Common myeloid progenitor, CD34-positive (primary cell): ENCODE measurements around the gene DDN.

Experiments used
- CTCF ChIA-PET: fragments of 350-600 bp; sonication (Branson Sonifier 250); formaldehyde crosslinking; loops from one replicate; lab custom pipeline; 2021; ENCODE audit warnings: antibody characterized with exemption; lab: Charles Lee
- POLR2A ChIA-PET: fragments of 350-600 bp; sonication (Branson Sonifier 250); formaldehyde crosslinking; loops from one replicate; lab custom pipeline; 2021; ENCODE audit warnings: antibody characterized with exemption; lab: Charles Lee
- DNase-seq, 3 donors: peaks; one replicate each; pipeline versions ENCODE4 v3.0.0 to v3.0.0-alpha.2; 2013
- H3K27ac ChIP-seq, 2 experiments: 1 replicate in 1 of 2; 2 replicates in 1 of 2; pipeline ENCODE4 v1.7.0; 2013; ENCODE audit warnings: inconsistent platforms in 2 of 2, low read length in 2 of 2, mild to moderate bottlenecking in 2 of 2, low read depth in 1 of 2, moderate library complexity in 1 of 2; ENCODE audit not compliant: severe bottlenecking in 2 of 2, insufficient read depth in 1 of 2, poor library complexity in 1 of 2
- H3K27me3 ChIP-seq, 5 experiments: replicated peaks in 2 of 5; 1 replicate in 3 of 5; 2 replicates in 2 of 5; pipeline versions ENCODE4 v1.6.1 to v1.7.0; 2013; ENCODE audit warnings: low read length in 4 of 5, mild to moderate bottlenecking in 2 of 5, moderate library complexity in 2 of 5, inconsistent platforms in 1 of 5; ENCODE audit not compliant: insufficient read depth in 5 of 5, control insufficient read depth in 4 of 5
- H3K36me3 ChIP-seq, 4 experiments: 1 replicate in 2 of 4; 2 replicates in 2 of 4; pipeline versions ENCODE4 v1.6.1 to v1.7.0; 2013; ENCODE audit warnings: low read length in 3 of 4, control low read depth in 1 of 4, mild to moderate bottlenecking in 1 of 4; ENCODE audit not compliant: control insufficient read depth in 4 of 4, insufficient read depth in 4 of 4
- H3K4me1 ChIP-seq, 4 experiments: 1 replicate in 3 of 4; 2 replicates in 1 of 4; pipeline versions ENCODE4 v1.6.1 to v1.7.1; 2013; ENCODE audit warnings: low read length in 3 of 4, mild to moderate bottlenecking in 3 of 4, control low read depth in 1 of 4, inconsistent platforms in 1 of 4, moderate library complexity in 1 of 4; ENCODE audit not compliant: control insufficient read depth in 4 of 4, insufficient read depth in 4 of 4; ENCODE audit errors: control extremely low read depth in 1 of 4
- H3K4me3 ChIP-seq, 7 experiments: 1 replicate in 4 of 7; 2 replicates in 3 of 7; pipeline versions ENCODE4 v1.5.1 to v1.7.0; 2013; ENCODE audit warnings: mild to moderate bottlenecking in 7 of 7, low read length in 6 of 7, moderate library complexity in 6 of 7, inconsistent platforms in 2 of 7, low read depth in 2 of 7, control low read depth in 1 of 7; ENCODE audit not compliant: insufficient read depth in 4 of 7, control insufficient read depth in 1 of 7; ENCODE audit errors: extremely low read depth in 1 of 7
- H3K9me3 ChIP-seq, 5 experiments: 1 replicate in 4 of 5; 2 replicates in 1 of 5; pipeline versions ENCODE4 v1.6.1 to v1.7.1; 2013; ENCODE audit warnings: low read length in 4 of 5, mild to moderate bottlenecking in 2 of 5, inconsistent platforms in 1 of 5, low read depth in 1 of 5, moderate library complexity in 1 of 5; ENCODE audit not compliant: control insufficient read depth in 4 of 5, insufficient read depth in 2 of 5; ENCODE audit errors: control extremely low read depth in 1 of 5
- WGBS: methylation state at CpG from one replicate; pipeline ENCODE4 v1.1.5; 2013; ENCODE audit not compliant: insufficient coverage; 5-methylcytosine and 5-hydroxymethylcytosine counted together

DDN gene

DNA sequence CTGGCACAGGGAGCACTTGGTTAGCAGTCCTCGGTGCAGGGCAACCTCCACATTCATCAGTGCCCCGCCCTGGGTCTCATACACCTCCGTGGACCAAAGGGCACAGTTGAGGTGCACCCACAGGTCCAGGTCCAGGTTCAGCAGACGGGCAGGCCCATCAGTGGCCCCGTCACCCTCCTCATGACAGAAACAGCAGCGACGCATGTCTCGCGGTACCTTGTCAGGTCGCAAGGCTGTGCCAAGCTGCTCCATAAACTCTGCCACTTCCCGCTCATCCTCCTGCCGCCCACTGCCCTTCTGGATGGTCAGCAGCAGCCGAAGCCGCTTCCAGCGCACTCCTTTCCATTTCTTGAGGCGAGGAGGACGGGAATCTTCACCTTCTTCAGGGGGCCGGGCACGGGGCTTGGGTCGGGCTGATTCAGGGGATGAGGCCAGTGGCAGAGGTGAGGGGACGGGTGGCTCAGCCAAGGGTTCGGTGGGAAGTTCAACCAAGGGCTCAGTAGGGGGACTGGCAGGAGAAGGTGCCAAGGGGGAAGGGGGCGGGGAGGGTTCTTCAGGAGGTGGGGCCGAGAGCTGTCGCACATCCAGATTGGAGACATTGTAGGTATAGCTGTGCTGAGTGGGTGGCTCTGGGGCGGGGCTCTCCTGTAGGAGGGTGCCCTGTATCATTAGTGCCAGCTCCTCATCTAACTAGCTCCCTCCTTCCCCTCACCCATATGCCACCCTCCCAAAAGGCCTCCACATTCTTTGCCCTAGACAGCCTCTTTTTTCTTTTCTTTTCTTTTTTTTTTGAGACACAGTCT is 27.7 kb upstream of the DDN start:
- Histone ChIP-seq H3K27ac (no peak overlapping the region), H3K36me3 (peaks cover 24 to 99% (median 83%) of the 10 kb centered on the region in 4 experiments), H3K4me3 (no peak overlapping the region), H3K9me3 (no peaks in the 10 kb centered on the region), H3K4me1 (no peaks in the 10 kb centered on the region), H3K27me3 (no peaks in the 10 kb centered on the region)
- no peak for DNase-seq
- 98% methylated on average over 23 of the region's 26 CpGs for WGBS
- CTCF ChIA-PET = interaction anchor here (1.2 to 8.6 kb wide), 5 partner anchors 9 to 43 kb away, joined by 4 to 148 read pairs (median 9); partner anchors contain the start of gene DDN
- POLR2A ChIA-PET = interaction anchor here (3.4 kb wide), 1 partner anchor 7 kb away, joined by 14 read pairs; the partner anchor contains the start of gene PRKAG1

DNA sequence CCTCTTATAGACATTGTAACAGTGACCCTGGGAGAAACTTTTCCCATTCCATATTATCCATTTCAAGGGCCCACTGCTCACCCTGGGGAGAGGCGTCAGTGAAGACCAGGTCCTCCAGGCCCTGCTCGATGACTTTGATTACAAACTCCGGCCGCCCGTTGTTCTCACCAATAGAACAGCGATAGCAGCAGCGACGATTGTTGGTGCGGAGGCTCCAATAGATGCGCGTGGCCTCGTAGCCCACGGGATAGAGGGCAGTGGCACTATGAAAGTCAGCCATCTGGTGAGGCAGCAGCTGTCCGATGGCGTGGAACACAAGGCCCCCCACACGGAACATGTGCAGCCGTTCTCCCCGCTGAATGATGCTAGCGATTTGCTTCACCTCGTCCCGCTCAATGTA is 26.9 kb upstream of the DDN start:
- Histone ChIP-seq H3K27ac (no peak overlapping the region), H3K4me3 (no peak overlapping the region), H3K27me3 (no peaks in the 10 kb centered on the region), H3K4me1 (peaks cover 0 to under 1% (median 0%) of the 10 kb centered on the region in 4 experiments), H3K9me3 (no peaks in the 10 kb centered on the region), H3K36me3 (peaks cover 25 to 99% (median 82%) of the 10 kb centered on the region in 4 experiments)
- 99% methylated on average over 21 of the region's 21 CpGs for WGBS
- ChIA-PET CTCF (interaction anchor here (2.3 to 8.6 kb wide), 4 partner anchors 12 to 38 kb away, joined by 9 to 148 read pairs (median 49); partner anchors contain the start of gene DDN), POLR2A (no interaction called here)
- DNase-seq = no peak

DNA sequence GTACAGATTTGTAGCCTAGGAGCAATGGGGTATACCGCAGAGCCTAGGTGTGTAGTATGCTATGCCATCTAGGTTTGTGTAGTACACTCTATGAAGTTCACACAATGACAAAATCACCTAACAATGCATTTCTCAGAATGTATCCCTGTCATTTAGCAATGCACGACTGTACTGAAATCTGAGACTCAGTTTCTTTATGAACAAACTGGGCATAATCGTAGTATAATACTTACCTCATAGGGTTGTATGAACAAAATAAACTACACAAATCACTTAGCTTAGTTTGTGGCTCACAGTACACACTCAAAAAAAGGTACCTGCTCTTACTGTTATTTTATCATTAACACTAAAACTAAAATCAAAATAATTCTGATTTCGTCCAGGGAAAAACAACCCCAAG is 26.3 kb upstream of the DDN start:
- ChIA-PET POLR2A (no interaction called here), CTCF (interaction anchor here (0.6 to 8.6 kb wide), 4 partner anchors 13 to 956 kb away, joined by 3 to 148 read pairs (median 40); partner anchors contain the start of gene DDN)
- H3K4me3 ChIP-seq = no peak overlapping the region
- H3K27me3 ChIP-seq = no peaks in the 10 kb centered on the region
- peaks cover 25 to 95% (median 76%) of the 10 kb centered on the region in 4 experiments for H3K36me3 ChIP-seq
- peaks cover 0 to 7% (median 4%) of the 10 kb centered on the region in 4 experiments for H3K4me1 ChIP-seq
- no peaks in the 10 kb centered on the region for H3K9me3 ChIP-seq
- no peak overlapping the region for H3K27ac ChIP-seq
- WGBS = 100% methylated on average over 1 of the region's 4 CpGs
- DNase-seq = no peak

DNA sequence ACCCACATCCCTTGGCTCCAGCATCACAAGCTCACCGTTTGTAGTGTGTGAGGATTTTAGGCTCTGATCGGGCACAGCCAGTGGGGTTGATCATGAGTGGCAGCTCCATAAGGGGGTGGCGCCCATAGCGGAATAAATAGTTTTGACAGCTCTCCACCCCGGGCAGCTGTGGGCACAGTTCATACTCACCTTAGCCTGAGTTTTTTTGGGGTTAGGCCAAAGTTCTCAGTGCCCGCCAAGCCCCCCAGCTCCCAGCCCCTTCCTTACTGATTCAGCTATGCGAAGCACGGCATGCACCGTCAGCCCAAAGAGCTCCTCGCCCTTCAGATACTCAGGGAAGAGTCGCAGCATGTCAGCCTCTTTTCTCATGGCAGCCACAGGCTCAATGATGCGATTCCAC is 25.4 kb upstream of the DDN start:
- ChIA-PET CTCF (interaction anchor here (3.9 to 8.6 kb wide), 4 partner anchors 7 to 26 kb away, joined by 27 to 148 read pairs (median 61); partner anchors contain the start of gene DDN), POLR2A (interaction anchor here (1.1 kb wide), 1 partner anchor 22 kb away, joined by 3 read pairs; no protein-coding TSS in a partner anchor)
- 95% methylated on average over 8 of the region's 12 CpGs for WGBS
- no peak for DNase-seq
- Histone ChIP-seq H3K27ac (no peak overlapping the region), H3K36me3 (peaks cover 23 to 87% (median 67%) of the 10 kb centered on the region in 4 experiments), H3K4me3 (no peak overlapping the region), H3K9me3 (no peaks in the 10 kb centered on the region), H3K4me1 (peaks cover 0 to 12% (median 10%) of the 10 kb centered on the region in 4 experiments), H3K27me3 (no peaks in the 10 kb centered on the region)

DNA sequence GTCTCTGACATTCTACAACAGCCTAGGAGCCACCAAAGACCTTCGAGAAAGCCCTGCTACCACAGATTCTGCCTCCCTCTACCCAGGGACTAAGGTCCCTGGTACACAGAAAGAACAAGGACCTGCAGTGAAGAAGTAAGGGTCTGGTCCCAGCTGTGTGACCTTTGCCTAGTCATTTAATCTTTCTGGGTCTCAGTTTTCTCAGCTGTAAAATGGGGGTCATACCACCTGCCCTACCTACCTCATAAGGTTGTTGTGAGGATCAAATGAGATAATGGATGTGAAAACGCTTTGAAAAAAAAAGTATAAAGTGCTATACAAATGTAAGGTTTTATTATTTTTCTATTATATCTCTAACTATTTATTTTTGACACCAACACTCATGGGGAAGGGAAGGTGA is 24.6 kb upstream of the DDN start:
- WGBS = no CpG with 5 or more reads among the region's 2 CpGs
- Histone ChIP-seq H3K27ac (peak overlapping the region in 1 of 2 experiments; percentile 6), H3K36me3 (peaks cover 23 to 80% (median 61%) of the 10 kb centered on the region in 4 experiments), H3K4me1 (peaks cover 0 to 18% (median 17%) of the 10 kb centered on the region in 4 experiments), H3K4me3 (no peak overlapping the region), H3K27me3 (no peaks in the 10 kb centered on the region), H3K9me3 (no peaks in the 10 kb centered on the region)
- CTCF ChIA-PET = interaction anchor here (0.9 to 8.6 kb wide), 7 partner anchors 8 to 40 kb away, joined by 3 to 148 read pairs (median 27); partner anchors contain the start of gene DDN
- POLR2A ChIA-PET = interaction anchor here (1.1 kb wide), 1 partner anchor 23 kb away, joined by 3 read pairs; no protein-coding TSS in a partner anchor
- DNase-seq = no peak

DNA sequence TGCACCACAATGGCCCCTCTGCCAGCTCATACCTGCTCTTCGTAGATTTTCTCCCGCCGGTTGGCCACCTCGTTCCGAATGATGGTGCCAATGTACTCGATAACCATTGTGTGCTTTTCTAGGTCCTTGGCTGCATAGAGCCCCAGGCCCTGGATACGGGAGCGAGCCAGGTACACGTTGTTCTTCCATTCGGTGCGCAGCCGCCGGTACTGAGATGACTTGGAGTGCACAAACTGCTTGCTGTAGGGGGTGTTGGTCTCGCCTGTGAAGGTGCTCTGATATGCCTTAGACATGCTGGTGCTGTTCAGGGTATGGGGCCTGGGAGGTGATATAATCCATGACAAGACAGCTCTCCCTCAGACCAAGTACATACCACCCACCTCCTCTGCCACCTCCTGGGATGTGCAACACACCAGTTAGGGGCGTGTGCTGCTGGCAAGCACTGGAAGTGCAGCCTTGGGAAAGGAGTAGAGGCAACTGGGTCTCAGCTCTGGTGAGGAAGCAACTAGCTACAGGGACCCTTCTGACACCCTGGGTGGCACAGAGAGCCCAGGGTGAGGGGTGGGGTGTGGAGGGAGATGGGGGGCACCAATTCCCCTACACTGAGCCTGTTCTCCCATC is 23.5 kb upstream of the DDN start:
- H3K27ac ChIP-seq = no peak overlapping the region
- H3K36me3 ChIP-seq = peaks cover 19 to 69% (median 49%) of the 10 kb centered on the region in 4 experiments
- H3K27me3 ChIP-seq = no peaks in the 10 kb centered on the region
- no peak overlapping the region for H3K4me3 ChIP-seq
- H3K9me3 ChIP-seq = no peaks in the 10 kb centered on the region
- ChIA-PET CTCF (interaction anchor here (1.2 to 8.6 kb wide), 8 partner anchors 9 to 53 kb away, joined by 3 to 148 read pairs (median 18); partner anchors contain the start of gene DDN), POLR2A (no interaction called here)
- 97% methylated on average over 15 of the region's 15 CpGs for WGBS
- peaks cover 3 to 26% (median 24%) of the 10 kb centered on the region in 4 experiments for H3K4me1 ChIP-seq
- no peak for DNase-seq
